ENCODE measurements around the gene IFRD2. TPM values are rescaled to one million over a fixed set of nuclear protein-coding genes. Genes with fewer than 3 reads are reported as not detected.

Gene IFRD2
- total and polyA plus RNA-seq, 2 experiments from 2014 or later: 80.8 to 91.5 TPM

GRCh38 chr3:50249457-50249856 lies 42.8 kb downstream of the IFRD2 start:
- no peak overlapping the region for H3K27ac Mint-ChIP-seq

More at GRCh38 chr3:50249457-50249856, 42.8 kb downstream of the IFRD2 start:
- peaks cover 56% of the 10 kb centered on the region for H3K79me2 ChIP-seq (replicated peaks; ENCODE audit: insufficient read depth)
- H3F3A ChIP-seq (replicated peaks; ENCODE audit: low read depth): peaks cover 11% of the 10 kb centered on the region; the same call in 1 of the 2 replicates
- H3K4me3 ChIP-seq: no peak overlapping the region
- peaks cover 21% of the 10 kb centered on the region for H3K4me1 ChIP-seq (ENCODE audit: insufficient read depth)
- no peak for ATAC-seq
- peaks cover 23% of the 10 kb centered on the region for H3K36me3 Mint-ChIP-seq (ENCODE audit: low read depth)
- H3K4me2 ChIP-seq: no peak overlapping the region
- H3K4me1 Mint-ChIP-seq: peaks cover 39% of the 10 kb centered on the region
- H3K27ac ChIP-seq (ENCODE audit: low read depth): no peak overlapping the region
- peaks cover 42% of the 10 kb centered on the region for H4K20me1 ChIP-seq (replicated peaks; ENCODE audit: insufficient read depth)
- TF ChIP-seq CTCF (conservative IDR thresholded peaks at IDR 0.05; ENCODE audit: low read depth in 2 of 2) (no peak), POLR2AphosphoS5 (IDR thresholded peaks at IDR 0.05; ENCODE audit: low read depth) (no peak), EZH2phosphoT487 (IDR thresholded peaks at IDR 0.05; ENCODE audit: unreplicated experiment) (no peak), REST (IDR thresholded peaks at IDR 0.05; ENCODE audit: unreplicated experiment) (no peak), NANOG (IDR thresholded peaks at IDR 0.05; ENCODE audit: borderline replicate concordance) (no peak), ETS1 (IDR thresholded peaks at IDR 0.05) (no peak), ZNF462 (CRISPR knock-in tag; IDR thresholded peaks at IDR 0.05) (no peak), ZNF114 (CRISPR knock-in tag; IDR thresholded peaks at IDR 0.05) (no peak)
- no peaks in the 10 kb centered on the region for H3K9me2 ChIP-seq (ENCODE audit: insufficient read depth)
- H3K4me3 Mint-ChIP-seq: no peak overlapping the region
- no peaks in the 10 kb centered on the region; the same call in 2 of the 3 replicates for H3K9me3 Mint-ChIP-seq
- H3K27me3 ChIP-seq (ENCODE audit: insufficient read depth): no peaks in the 10 kb centered on the region
- H3K36me3 ChIP-seq (ENCODE audit: insufficient read depth): no peaks in the 10 kb centered on the region
- DNase-seq (ENCODE audit: low spot score): no peak
- H3K27me3 Mint-ChIP-seq (ENCODE audit: insufficient read depth, low read depth, poor library complexity): peaks cover 7% of the 10 kb centered on the region
- no peak overlapping the region for H2AFZ ChIP-seq

All from GM23338 (cell line).